ENCODE measurements around the gene PDPR. TPM values are rescaled to one million over a fixed set of nuclear protein-coding genes. Genes with fewer than 3 reads are reported as not detected.
"Not testable (repeated sequence)": the region's sequence is repeated elsewhere in the genome, so short reads cannot be mapped to it uniquely, and the experiment has no call there.

The PDPR gene
- polyA plus RNA-seq, 1 donor: 25.5 TPM

DNA sequence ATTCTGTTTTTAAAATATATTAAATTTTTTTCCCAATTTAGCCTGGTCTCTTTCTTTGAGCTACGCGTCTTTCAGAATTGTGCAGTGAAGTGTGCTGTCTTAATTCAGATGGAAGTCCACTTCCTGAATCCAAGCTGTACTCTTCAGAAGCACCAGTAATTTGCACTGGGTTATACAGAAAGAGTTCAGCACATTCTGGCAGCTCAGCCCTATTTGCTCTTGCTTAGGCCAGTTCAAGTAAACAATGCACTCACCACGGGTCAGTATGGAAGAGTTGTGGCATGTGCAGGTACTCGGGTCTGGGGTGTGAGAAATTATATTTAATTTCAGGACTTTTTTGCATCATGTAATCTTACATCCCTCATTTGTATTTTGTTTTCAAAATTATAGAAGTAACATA, 25.3 kb upstream of the PDPR start:
- not testable (repeated sequence) for H3K9me3 ChIP-seq (ENCODE audit: control insufficient read depth, low read depth, low read length); H3K27me3 ChIP-seq (ENCODE audit: control insufficient read depth, insufficient read depth, low read length); H3K36me3 ChIP-seq (ENCODE audit: control insufficient read depth, insufficient read depth, low read length); H3K27ac ChIP-seq (ENCODE audit: low read length); H3K4me1 ChIP-seq (ENCODE audit: control insufficient read depth, insufficient read depth, low read length); DNase-seq; H3K4me3 ChIP-seq (ENCODE audit: low read length)
- no CpG with 5 or more reads among the region's 4 CpGs for WGBS (ENCODE audit: insufficient coverage, low lambda C conversion rate)

DNA sequence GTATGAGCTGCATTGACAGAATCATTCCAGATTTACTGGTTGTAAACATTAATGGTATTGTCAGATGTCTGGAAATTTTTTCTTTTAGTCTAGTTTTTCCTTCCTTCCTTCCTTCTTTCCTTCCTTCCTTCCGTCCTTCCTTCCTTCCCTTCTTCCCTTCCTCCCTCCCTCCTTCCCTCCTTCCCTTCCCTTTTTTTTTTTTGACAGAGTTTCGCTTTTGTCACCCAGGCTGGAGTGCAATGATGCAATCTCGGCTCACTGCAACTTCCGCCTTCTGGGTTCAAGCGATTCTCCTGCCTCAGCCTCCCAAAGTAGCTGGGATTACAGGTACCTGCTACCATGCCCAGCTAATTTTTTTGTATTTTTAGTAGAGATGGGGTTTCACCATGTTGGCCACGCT, 24.8 kb upstream of the PDPR start:
- not testable (repeated sequence) for H3K36me3 ChIP-seq (ENCODE audit: control insufficient read depth, insufficient read depth, low read length); H3K27ac ChIP-seq (ENCODE audit: low read length); DNase-seq; H3K27me3 ChIP-seq (ENCODE audit: control insufficient read depth, insufficient read depth, low read length); H3K4me3 ChIP-seq (ENCODE audit: low read length); H3K9me3 ChIP-seq (ENCODE audit: control insufficient read depth, low read depth, low read length); H3K4me1 ChIP-seq (ENCODE audit: control insufficient read depth, insufficient read depth, low read length)
- 91% methylated on average over 1 of the region's 6 CpGs for WGBS (ENCODE audit: insufficient coverage, low lambda C conversion rate)

DNA sequence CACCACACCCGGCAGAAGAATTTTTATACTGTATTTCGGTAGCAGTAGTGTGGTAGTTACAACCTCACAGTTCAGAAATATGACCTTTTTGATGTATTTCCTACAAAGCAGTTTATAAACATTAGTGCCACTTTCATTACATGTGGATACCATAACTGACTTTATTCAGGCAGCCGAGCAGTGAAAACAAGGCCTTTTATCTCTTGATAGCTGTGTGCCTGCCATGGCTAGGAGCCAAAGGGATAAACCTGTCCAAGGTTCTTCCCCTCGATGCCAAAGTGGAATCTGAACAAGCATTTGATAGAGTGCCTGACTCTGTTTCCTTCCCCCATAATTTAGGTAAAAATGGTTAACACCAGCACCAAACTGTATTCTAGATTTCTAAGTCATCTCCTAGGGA, 23.0 kb upstream of the PDPR start:
- not testable (repeated sequence) for H3K36me3 ChIP-seq (ENCODE audit: control insufficient read depth, insufficient read depth, low read length); H3K27me3 ChIP-seq (ENCODE audit: control insufficient read depth, insufficient read depth, low read length); H3K27ac ChIP-seq (ENCODE audit: low read length); H3K9me3 ChIP-seq (ENCODE audit: control insufficient read depth, low read depth, low read length); H3K4me1 ChIP-seq (ENCODE audit: control insufficient read depth, insufficient read depth, low read length); H3K4me3 ChIP-seq (ENCODE audit: low read length)
- peak; percentile 35 to 58 for DNase-seq
- no CpG with 5 or more reads among the region's 4 CpGs for whole genome bisulfite sequencing (ENCODE audit: insufficient coverage, low lambda C conversion rate)

DNA sequence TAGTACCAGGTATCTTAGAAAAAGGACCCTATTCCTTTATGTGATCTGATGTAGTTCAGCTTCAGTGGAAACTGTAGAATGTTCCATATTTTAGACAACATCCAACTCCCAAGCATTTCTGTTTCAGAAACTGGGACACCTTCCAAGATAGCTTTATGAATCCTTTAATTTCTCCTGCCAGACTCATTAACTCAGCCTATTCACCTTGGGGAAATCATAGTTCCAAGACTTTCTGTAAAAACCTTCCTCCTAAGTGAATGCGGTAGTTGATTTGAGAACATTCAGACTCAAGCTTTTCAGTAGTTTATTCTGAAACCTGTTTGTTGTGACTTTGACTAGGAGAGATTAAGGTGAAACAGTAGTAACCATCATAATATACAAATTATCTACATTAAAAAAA, 20.0 kb upstream of the PDPR start:
- H3K9me3 ChIP-seq (ENCODE audit: control insufficient read depth, low read depth, low read length); H3K27ac ChIP-seq (ENCODE audit: low read length); H3K4me3 ChIP-seq (ENCODE audit: low read length); H3K27me3 ChIP-seq (ENCODE audit: control insufficient read depth, insufficient read depth, low read length); H3K4me1 ChIP-seq (ENCODE audit: control insufficient read depth, insufficient read depth, low read length); H3K36me3 ChIP-seq (ENCODE audit: control insufficient read depth, insufficient read depth, low read length); DNase-seq: not testable (repeated sequence)
- no CpG with 5 or more reads among the region's 1 CpG for WGBS (ENCODE audit: insufficient coverage, low lambda C conversion rate)

DNA sequence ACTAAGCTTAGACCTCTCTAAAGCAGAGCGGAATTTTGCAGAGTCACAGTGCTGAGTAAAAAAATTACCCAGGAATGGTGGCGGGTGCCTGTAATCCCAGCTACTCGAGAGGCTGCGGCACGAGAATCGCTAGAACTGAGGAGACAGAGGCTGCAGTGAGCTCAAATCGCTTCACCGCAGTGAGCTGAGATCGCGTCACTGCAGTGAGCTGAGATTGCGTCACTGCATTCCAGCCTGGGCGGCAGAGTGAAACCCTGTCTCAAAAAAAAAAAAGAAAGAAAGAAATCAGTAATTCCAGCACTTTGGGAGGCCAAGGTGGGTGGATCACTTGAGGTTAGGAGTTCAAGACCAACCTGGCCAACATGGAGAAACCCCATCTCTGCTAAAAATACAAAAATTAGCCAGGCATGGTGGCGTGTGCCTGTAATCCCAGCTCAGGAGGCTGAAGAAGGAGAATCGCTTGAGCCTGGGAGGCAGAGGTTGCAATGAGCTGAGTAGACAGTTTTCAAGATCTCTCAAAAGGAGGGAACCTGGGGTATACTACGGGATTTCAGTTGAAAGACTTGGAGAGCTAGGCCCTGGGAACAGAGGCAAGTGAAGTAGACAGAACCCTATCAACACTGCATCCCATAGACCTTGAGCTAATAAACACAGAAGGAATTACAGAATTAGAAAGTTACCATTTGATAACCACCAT, 4.4 kb upstream of the PDPR start:
- no CpG with 5 or more reads among the region's 15 CpGs for WGBS (ENCODE audit: insufficient coverage, low lambda C conversion rate)
- not testable (repeated sequence) for H3K36me3 ChIP-seq (ENCODE audit: control insufficient read depth, insufficient read depth, low read length); H3K4me1 ChIP-seq (ENCODE audit: control insufficient read depth, insufficient read depth, low read length); H3K9me3 ChIP-seq (ENCODE audit: control insufficient read depth, low read depth, low read length); H3K27ac ChIP-seq (ENCODE audit: low read length); H3K27me3 ChIP-seq (ENCODE audit: control insufficient read depth, insufficient read depth, low read length); H3K4me3 ChIP-seq (ENCODE audit: low read length); DNase-seq

DNA sequence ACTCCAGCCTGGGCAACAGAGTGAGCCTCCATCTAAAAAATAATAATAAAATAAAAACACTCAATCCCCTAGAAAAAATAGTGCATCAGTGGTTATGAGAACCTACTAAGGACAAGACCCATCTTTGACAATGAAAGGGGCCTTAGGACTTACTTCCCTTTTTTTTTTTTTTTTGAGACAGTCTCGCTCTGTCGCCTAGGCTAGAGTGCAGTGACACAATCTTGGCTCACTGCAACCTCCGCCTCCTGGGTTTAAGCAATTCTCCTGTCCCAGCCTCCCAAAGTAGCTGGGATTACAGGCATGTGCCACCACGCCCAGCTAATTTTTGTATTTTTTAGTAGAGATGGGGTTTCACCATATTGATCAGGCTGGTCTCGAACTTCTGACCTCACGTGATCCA, 2.0 kb upstream of the PDPR start:
- H3K4me1 ChIP-seq (ENCODE audit: control insufficient read depth, insufficient read depth, low read length); H3K36me3 ChIP-seq (ENCODE audit: control insufficient read depth, insufficient read depth, low read length); H3K27me3 ChIP-seq (ENCODE audit: control insufficient read depth, insufficient read depth, low read length); H3K4me3 ChIP-seq (ENCODE audit: low read length); DNase-seq; H3K27ac ChIP-seq (ENCODE audit: low read length); H3K9me3 ChIP-seq (ENCODE audit: control insufficient read depth, low read depth, low read length): not testable (repeated sequence)
- no CpG with 5 or more reads among the region's 6 CpGs for WGBS (ENCODE audit: insufficient coverage, low lambda C conversion rate)

DNA sequence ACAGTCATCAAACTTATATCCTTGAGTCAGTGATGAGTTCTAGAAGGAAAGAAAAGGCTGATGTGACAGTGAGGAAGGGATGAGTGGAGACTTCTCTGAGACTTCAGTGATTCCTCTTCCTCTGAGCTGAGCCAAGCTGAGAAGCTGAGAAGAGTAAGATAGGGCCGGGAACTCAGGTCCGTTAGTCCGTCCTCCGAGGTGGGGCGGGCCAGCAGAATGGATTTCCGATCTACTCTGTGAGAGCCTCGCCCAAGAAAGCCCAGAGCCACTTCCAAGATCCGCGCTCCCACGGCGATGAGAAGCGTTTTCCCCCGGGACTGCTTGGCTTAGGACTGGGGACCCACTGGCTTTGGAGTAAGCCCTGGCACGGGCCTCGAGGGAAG, 542 bp upstream of the PDPR start:
- H3K4me3 ChIP-seq (ENCODE audit: low read length): peak overlapping the region; percentile 68

DNA sequence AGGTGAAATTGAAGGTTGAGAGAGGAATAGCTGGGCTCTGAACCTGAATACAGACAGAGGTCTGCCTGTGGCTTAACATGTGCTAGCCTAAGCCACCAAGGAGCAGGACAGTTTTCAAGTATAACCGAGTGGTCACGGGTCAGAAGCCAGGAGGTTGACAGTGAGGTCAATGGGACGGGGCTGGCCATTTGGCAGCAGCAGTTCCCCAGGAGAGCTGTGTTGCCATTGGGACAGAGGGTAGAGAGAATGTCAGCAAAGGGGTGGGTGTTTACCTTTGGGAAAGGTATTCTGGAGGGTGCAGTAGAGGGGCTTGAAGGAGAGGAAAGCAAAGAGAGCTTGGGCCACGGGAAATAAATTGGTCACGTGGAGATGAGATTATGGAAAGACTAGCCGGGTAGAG, 4.2 kb downstream of the PDPR start:
- H3K9me3 ChIP-seq (ENCODE audit: control insufficient read depth, low read depth, low read length); H3K4me1 ChIP-seq (ENCODE audit: control insufficient read depth, insufficient read depth, low read length); H3K27me3 ChIP-seq (ENCODE audit: control insufficient read depth, insufficient read depth, low read length); DNase-seq; H3K27ac ChIP-seq (ENCODE audit: low read length); H3K4me3 ChIP-seq (ENCODE audit: low read length): not testable (repeated sequence)
- WGBS (ENCODE audit: insufficient coverage, low lambda C conversion rate): no CpG with 5 or more reads among the region's 6 CpGs
- peaks cover 12% of the 10 kb centered on the region for H3K36me3 ChIP-seq (ENCODE audit: control insufficient read depth, insufficient read depth, low read length)

More for the DNA sequence above, 542 bp upstream of the PDPR start:
- H3K36me3 ChIP-seq (ENCODE audit: control insufficient read depth, insufficient read depth, low read length); H3K9me3 ChIP-seq (ENCODE audit: control insufficient read depth, low read depth, low read length); H3K4me1 ChIP-seq (ENCODE audit: control insufficient read depth, insufficient read depth, low read length); DNase-seq; H3K27me3 ChIP-seq (ENCODE audit: control insufficient read depth, insufficient read depth, low read length): not testable (repeated sequence)
- WGBS (ENCODE audit: insufficient coverage, low lambda C conversion rate): no CpG with 5 or more reads among the region's 15 CpGs
- peak overlapping the region; percentile 69 for H3K27ac ChIP-seq (ENCODE audit: low read length)

DNA sequence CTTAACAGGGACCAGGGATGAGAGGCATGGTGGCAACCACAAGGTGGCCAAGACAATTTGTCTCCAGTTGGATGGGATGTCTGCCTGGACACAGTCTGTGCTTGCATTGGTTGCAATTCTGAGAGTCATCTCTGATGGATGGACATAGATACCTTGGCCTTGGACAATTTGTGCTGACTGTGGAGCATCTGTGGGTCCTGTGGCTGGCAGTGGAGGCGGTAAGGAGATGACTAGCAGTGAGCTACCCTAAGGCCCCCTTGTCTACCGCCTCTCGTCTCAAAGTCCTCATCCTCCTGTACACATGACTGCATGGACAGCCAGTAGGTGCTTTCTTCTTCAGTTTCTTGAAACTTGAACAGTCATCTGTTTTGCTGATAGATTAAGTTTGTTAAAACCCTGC, 4.6 kb downstream of the PDPR start:
- not testable (repeated sequence) for H3K9me3 ChIP-seq (ENCODE audit: control insufficient read depth, low read depth, low read length); H3K27me3 ChIP-seq (ENCODE audit: control insufficient read depth, insufficient read depth, low read length); H3K27ac ChIP-seq (ENCODE audit: low read length); H3K4me1 ChIP-seq (ENCODE audit: control insufficient read depth, insufficient read depth, low read length); H3K4me3 ChIP-seq (ENCODE audit: low read length)
- peak in 1 of 2 donors; percentile 3 for DNase-seq
- peaks cover 16% of the 10 kb centered on the region for H3K36me3 ChIP-seq (ENCODE audit: control insufficient read depth, insufficient read depth, low read length)
- no CpG with 5 or more reads among the region's 3 CpGs for WGBS (ENCODE audit: insufficient coverage, low lambda C conversion rate)

DNA sequence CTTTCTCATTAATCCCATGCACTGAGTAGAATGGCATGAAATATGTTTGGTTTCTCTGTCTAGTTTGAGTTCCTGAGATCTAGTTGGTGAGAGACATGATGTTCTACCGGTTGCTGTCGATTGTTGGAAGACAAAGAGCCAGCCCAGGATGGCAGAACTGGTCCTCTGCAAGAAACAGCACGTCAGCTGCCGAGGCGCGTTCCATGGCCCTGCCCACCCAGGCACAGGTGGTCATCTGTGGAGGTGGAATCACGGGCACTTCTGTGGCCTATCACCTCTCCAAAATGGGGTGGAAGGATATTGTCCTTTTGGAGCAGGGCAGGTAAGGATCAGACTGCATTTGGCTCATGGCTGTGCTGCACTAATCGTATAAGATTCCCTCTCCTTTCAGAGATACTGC, 6.3 kb downstream of the PDPR start:
- not testable (repeated sequence) for H3K9me3 ChIP-seq (ENCODE audit: control insufficient read depth, low read depth, low read length); H3K27me3 ChIP-seq (ENCODE audit: control insufficient read depth, insufficient read depth, low read length); H3K4me1 ChIP-seq (ENCODE audit: control insufficient read depth, insufficient read depth, low read length); H3K27ac ChIP-seq (ENCODE audit: low read length); H3K4me3 ChIP-seq (ENCODE audit: low read length); DNase-seq
- WGBS (ENCODE audit: insufficient coverage, low lambda C conversion rate): no CpG with 5 or more reads among the region's 8 CpGs
- peaks cover 21% of the 10 kb centered on the region for H3K36me3 ChIP-seq (ENCODE audit: control insufficient read depth, insufficient read depth, low read length)

DNA sequence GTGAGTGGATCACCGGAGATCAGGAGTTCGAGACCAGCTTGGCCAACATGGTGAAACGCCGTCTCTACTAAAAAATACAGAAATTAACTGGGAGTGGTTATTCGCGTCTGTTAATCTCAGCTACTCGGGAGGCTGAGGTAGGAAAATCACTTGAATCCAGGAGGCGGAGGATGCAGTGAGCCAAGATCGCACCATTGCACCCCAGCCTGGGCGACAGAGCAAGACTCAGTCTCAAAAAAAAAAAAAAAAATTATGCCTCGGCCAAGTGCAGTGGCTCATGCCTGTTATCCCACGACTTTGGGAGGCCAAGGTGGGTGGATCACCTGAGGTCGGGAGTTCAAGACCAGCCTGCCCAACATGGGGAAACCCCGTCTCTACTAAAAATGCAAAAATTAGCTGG, 9.7 kb downstream of the PDPR start:
- not testable (repeated sequence) for H3K27ac ChIP-seq (ENCODE audit: low read length); H3K4me3 ChIP-seq (ENCODE audit: low read length); H3K9me3 ChIP-seq (ENCODE audit: control insufficient read depth, low read depth, low read length); H3K27me3 ChIP-seq (ENCODE audit: control insufficient read depth, insufficient read depth, low read length); DNase-seq; H3K4me1 ChIP-seq (ENCODE audit: control insufficient read depth, insufficient read depth, low read length)
- H3K36me3 ChIP-seq (ENCODE audit: control insufficient read depth, insufficient read depth, low read length): peaks cover 39% of the 10 kb centered on the region
- WGBS (ENCODE audit: insufficient coverage, low lambda C conversion rate): no CpG with 5 or more reads among the region's 14 CpGs

All from large intestine (tissue), 3 donors.